Thyroid gland (tissue), 4 donors: ENCODE results near the gene TCP11L1.

Experiments used
- POLR2A ChIP-seq, 2 donors: fragments of 450-650 bp; IDR thresholded peaks; one replicate each; pipeline ENCODE4 v1.6.1; 2017; ENCODE audit warnings: antibody characterized with exemption in 2 of 2, mild to moderate bottlenecking in 2 of 2, moderate library complexity in 1 of 2
- TF ChIP-seq, protein P1 (sequence below), 6 experiments: fragments of 200-600 bp in 3 of 6; fragments of 450-650 bp in 3 of 6; sonication (generic) in 3 of 6; IDR thresholded peaks; one replicate each; pipeline ENCODE4 v1.5.1; 2016 to 2019; ENCODE audit warnings: antibody characterized with exemption in 6 of 6, mild to moderate bottlenecking in 2 of 6, inconsistent platforms in 1 of 6, moderate library complexity in 1 of 6

DNA sequence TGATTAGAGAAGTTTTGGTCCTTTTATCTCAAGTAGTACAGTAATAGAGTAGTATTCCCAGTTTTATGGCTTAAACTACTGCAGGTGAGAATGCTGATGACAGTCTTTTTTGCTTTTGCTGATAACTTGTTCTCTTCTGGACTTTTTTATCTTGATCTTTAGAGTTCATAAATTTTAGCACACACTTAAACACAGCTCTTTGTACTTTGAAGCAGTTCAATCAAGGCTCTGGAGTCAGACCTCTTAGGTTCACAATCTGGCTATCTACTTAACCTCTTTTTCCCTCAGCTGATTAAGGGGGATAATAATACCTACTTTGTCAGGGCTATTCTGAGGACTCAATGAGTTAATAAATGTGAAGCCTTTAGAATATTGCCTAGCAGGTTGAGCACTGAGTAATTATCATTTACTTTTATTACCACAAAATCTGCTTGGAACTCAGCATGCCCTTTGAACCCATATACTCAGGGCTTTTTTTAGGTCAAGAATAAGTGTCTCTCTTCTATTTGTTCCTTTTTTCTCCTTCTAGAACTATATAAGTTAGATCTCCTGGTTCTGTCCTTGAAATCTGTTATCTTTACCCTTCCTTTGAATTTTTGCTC is 70.0 kb downstream of the TCP11L1 start:
- TF ChIP-seq, protein P1, sequence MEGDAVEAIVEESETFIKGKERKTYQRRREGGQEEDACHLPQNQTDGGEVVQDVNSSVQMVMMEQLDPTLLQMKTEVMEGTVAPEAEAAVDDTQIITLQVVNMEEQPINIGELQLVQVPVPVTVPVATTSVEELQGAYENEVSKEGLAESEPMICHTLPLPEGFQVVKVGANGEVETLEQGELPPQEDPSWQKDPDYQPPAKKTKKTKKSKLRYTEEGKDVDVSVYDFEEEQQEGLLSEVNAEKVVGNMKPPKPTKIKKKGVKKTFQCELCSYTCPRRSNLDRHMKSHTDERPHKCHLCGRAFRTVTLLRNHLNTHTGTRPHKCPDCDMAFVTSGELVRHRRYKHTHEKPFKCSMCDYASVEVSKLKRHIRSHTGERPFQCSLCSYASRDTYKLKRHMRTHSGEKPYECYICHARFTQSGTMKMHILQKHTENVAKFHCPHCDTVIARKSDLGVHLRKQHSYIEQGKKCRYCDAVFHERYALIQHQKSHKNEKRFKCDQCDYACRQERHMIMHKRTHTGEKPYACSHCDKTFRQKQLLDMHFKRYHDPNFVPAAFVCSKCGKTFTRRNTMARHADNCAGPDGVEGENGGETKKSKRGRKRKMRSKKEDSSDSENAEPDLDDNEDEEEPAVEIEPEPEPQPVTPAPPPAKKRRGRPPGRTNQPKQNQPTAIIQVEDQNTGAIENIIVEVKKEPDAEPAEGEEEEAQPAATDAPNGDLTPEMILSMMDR (IDR thresholded peaks at IDR 0.05) = no peak
- TF ChIP-seq POLR2A (IDR thresholded peaks at IDR 0.05) = no peak
